IPS DF 4.7 (cell line): Measurements from ENCODE around the gene PARM1.

Source experiments
- DNase-seq: peaks from one replicate; pipeline ENCODE4 v3.0.0-alpha.2; 2013; ENCODE audit warnings: low spot score; ENCODE audit errors: extremely low read depth

Gene PARM1

GRCh38 chr4:74942251-74942917, 9.5 kb downstream of the PARM1 start:
- no peak for DNase-seq

- DNase-seq: no peak
These were observed 10.0 kb downstream of the PARM1 start for GRCh38 chr4:74942918-74943253.

GRCh38 chr4:74944354-74944793, 11.5 kb downstream of the PARM1 start:
- DNase-seq: no peak

- no peak for DNase-seq
These were observed 13.3 kb downstream of the PARM1 start for GRCh38 chr4:74946196-74946595.

- DNase-seq: no peak
These were observed 14.9 kb downstream of the PARM1 start for GRCh38 chr4:74947798-74948197.

- no peak for DNase-seq
These were observed 15.3 kb downstream of the PARM1 start for GRCh38 chr4:74948236-74948635.

GRCh38 chr4:74950200-74950599, 17.3 kb downstream of the PARM1 start:
- DNase-seq: no peak

GRCh38 chr4:74950882-74951281, 18.0 kb downstream of the PARM1 start:
- DNase-seq: no peak

- no peak for DNase-seq
These were observed 20.7 kb downstream of the PARM1 start for GRCh38 chr4:74953647-74954046.

- no peak for DNase-seq
These were observed 26.0 kb downstream of the PARM1 start for GRCh38 chr4:74958881-74959280.

- no peak for DNase-seq
These were observed 28.3 kb downstream of the PARM1 start for GRCh38 chr4:74961230-74961629.

GRCh38 chr4:74962584-74962983, 29.7 kb downstream of the PARM1 start:
- DNase-seq: no peak

GRCh38 chr4:74964311-74964710, 31.4 kb downstream of the PARM1 start:
- DNase-seq: no peak

- no peak for DNase-seq
These were observed 34.4 kb downstream of the PARM1 start for GRCh38 chr4:74967324-74967723.

GRCh38 chr4:74968456-74969164, 35.7 kb downstream of the PARM1 start:
- DNase-seq: no peak

- no peak for DNase-seq
These were observed 36.9 kb downstream of the PARM1 start for GRCh38 chr4:74969507-74970474.

GRCh38 chr4:74970577-74970976, 37.7 kb downstream of the PARM1 start:
- DNase-seq: no peak

GRCh38 chr4:74971862-74972261, 38.9 kb downstream of the PARM1 start:
- no peak for DNase-seq

GRCh38 chr4:74975082-74975481, 42.2 kb downstream of the PARM1 start:
- DNase-seq: no peak

- no peak for DNase-seq
These were observed 43.2 kb downstream of the PARM1 start for GRCh38 chr4:74975848-74976824.
